NOMO-1 treated with DMSO at 0.1 percent for 48 hours (cell line): ENCODE measurements around the gene IFNA5.

Experiments used
- DNase-seq: peaks from one replicate; lab custom pipeline; 2025; ENCODE audit not compliant: unreplicated experiment; lab: John Stamatoyannopoulos, UW

The IFNA5 gene

DNA sequence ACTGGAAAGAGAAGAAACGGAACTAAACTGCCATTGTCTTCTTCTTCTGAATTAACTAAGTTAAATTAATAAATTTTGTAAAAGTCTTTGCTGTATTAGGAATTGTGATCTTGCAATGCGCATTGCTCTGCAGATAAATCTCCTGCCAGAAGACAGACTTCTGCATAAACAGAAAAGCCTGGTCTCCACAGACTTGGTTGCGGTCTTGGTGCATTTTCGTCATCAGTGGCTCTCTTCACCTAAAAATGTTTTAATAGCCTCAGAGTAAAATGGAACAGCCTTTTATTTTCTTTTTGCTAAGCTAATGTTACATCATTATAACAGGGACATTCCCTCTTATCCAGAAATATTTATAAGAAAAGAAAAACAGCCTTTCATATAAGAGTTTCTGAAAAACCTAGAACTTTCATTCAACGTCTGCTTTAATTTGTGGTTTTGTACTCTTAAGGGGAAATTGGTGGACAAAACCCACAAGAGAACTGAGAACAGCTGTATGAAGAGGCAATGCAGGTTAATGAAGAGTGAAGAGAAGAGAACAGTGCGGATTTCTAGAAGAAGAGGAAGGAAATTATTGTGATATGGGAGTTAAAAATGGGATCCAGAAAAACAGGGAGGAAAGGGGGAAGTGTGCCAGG lies 10.1 kb downstream of the IFNA5 start:
- no peak for DNase-seq

DNA sequence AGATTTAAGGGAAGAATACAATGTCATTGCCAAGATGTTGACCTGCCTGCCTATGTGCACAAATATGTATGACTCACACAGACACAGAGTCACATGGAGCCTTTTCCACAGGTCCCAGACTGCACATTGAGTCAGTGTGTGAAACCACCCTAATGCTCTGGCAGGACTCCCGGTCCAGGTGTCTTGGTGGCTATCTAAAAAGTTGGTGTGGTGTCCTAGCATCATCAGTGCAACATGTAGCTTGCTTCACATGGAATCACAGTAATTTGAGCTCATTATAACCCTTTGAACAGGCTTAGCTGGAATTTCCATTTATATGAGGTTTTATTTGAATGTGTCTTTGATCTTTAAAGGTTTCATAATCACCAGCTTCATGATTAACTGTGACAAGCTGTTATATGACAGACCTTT lies 10.7 kb downstream of the IFNA5 start:
- DNase-seq = no peak

DNA sequence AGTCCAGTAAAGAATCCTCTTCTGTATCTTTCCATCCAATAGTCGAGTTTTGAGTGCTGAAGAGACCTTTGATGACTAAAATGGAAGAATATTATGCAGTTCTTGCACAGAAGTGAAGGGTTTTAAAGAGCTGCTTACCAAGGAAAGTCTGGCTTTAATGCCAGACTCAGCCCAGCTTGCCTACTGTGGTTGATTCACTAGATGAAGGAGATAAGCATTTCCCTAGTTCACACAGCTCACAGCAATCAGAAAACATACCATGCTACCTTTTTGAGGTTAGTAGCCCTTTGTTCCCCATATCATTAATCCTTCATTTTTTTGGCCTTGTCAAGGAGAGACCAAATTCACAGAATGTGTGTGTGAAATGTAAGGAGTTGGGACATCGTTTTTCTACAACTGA lies 15.3 kb downstream of the IFNA5 start:
- no peak for DNase-seq

DNA sequence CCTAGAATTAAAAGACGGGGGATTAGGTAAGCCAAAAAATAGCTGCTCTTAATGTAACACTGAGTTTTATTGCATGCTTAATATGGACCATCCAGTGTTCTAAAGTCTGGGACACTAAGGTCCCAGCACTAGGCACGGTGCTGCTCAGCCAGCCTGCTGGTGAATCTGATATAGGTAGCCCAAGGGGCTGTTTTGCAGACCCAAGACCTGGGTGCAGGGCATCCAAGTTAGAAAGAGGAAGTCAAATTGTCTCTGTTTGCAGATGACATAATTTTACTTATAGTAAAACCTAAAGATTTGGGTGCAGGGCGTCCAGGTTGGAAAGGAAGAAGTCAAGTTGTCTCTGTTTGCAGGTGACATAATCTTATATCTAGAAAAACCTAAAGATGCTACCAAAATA lies 17.8 kb downstream of the IFNA5 start:
- no peak for DNase-seq

DNA sequence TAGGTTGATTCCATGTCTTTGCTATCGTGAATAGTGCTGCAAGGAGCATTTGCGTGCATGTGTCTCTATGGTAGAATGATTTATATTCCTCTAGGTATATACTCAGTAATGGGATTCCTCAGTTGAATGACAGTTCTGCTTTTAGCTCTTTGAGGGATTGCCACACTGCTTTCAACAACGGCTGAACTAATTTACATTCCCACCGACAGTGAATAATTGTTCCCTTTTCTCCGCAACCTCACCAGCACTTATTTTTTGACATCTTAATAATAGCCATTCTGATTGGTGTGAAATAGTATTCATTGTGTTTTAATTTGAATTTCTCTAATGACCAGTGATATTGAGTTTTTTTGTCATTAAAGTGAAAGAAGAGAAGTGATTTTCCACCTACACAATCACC lies 18.5 kb downstream of the IFNA5 start:
- DNase-seq = no peak

DNA sequence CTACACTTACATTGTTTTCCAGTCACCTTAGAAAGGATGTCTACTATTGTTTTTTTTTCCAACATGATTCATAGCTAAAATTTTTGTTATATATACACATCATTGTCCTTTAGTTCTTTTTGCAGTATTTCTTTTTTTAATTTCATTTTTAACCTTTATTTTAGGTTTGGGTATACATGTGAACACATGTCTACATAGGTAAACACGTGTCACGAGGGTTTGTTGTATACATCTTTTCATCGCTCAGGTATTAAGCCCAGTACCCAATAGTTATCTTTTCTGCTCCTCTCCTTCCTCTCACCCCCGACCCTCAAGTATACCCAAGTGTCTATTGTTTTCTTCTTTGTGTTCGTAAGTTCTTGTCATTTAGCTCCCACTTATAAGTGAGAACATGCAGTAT lies 19.0 kb downstream of the IFNA5 start:
- DNase-seq = no peak

DNA sequence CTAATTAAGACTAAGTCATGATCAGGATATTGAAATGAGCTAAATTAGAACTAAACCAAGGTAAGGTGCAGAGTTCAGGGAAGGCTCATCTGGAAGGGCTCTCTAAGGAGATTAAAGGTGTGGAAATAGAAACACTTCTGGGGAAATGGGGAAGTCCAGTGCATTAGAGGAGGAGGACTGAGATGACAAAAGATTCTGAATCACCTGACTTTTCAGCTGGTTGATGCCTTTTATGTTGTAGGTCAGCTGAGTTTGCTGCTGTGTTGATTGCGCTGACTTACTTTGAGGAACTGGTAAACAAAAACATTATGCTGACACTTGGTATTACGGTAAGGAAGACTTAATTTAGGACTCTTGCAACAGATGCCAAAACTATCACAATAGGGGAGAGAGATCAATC lies 23.8 kb downstream of the IFNA5 start:
- no peak for DNase-seq

DNA sequence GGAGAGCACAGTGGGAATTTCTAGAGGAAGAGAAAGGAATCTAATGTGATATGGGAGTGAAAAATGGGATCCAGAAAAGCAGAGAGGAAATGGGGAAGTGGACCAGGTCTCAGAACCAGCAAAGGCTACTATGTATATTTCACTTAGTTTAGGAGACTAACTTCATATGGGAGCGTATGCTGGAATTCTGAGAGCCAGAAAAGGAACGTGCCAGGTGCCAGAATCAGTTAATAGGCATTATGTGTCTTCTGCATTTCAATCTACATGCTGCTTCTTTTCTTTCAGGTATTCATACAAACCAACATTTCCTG lies 36.8 kb downstream of the IFNA5 start:
- no peak for DNase-seq

DNA sequence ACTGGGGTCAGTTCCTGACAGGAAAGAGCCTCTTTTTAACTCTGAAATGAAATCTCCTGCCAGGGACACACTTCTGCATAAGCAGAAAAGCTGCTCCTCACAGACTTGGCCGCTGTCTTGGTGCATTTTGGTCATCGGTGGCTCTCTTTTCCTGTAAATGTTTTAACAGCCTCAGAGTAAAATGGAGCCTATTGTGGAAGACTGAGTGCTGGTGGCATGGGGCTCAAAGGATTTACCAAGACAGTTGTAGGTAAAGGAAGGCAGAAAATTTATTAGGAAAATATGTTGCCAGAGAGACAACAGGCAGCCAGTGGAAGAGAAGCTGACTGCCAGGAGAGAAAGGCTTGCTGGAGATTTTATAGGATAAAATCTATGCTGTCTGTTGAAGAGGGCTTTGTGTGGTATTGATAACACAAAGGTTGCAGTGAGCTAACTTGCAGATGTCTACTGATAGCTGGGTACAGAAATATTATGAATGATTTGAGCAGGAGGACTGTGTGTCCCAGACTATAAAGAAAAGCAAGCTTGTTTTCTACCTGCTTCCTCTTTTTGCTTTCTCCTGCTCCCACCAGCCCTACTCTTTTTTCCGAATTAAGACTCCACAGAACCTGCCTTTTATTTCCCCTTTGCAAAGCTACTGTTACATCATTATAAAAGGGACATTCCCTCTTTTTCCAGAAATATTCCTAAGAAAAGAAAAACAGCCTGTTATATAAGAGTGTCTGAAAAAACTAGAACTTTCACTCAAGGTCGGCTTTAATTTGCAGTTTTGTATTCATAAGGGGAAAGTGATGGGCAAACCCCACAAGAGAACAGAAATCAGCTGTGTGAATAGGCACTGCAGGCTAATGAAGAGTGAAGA lies 37.4 kb downstream of the IFNA5 start:
- no peak for DNase-seq

DNA sequence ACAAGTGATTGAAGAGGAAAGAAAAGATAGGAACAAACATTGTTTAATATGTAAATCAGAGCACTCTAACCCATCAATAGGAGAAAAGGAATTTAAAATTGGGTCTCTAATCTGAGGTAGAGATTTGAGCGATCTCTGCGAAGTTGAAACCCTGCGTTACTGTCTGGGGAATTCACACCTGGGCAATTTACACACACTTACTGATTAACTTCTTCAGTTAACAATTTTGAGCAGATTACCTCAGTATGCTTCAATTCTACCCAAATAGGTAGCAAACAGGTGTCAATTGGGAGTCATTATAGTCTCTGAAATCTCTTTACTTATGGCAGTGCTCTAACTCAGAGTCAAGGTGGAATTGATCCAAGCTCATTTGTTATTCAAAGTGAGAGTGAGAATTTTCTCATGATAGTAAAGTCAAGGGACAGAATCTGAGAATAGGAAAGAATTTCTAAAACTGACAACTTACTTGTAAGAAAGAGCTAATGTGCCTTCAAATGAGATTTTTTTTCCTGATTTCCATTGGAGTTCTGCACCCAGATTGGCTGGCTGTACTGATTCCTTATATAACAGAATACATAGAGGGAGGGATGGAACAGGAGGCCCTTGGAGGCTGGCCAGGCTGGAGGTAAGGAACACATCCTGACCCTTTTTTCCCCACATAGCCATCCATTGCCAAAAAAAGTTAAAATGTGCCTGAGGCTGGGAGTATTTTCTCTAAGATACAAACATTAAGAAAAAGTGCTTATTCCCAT lies 38.2 kb downstream of the IFNA5 start:
- no peak for DNase-seq

GRCh38 chr9:21265421-21266189 lies 39.5 kb downstream of the IFNA5 start:
- DNase-seq = no peak

- DNase-seq = no peak
Measured at GRCh38 chr9:21255538-21256212, 49.4 kb downstream of the IFNA5 start.
